GM12878 (cell line): ENCODE results near the gene AP3D1. TPM values are rescaled to one million over a fixed set of nuclear protein-coding genes. Genes with fewer than 3 reads are reported as not detected.

Experiments
- ATAC-seq: fragments of 200-7000 bp; cut with Tn5 transposase; 3 replicates; pipeline ENCODE4 v1.9.1; 2020; ENCODE audit warnings: mild to moderate bottlenecking, moderate library complexity
- BruUV-seq: library from RNA; stranded (reverse); fragments of 400-500 nt; replicated peaks from 2 replicates; lab custom pipeline; 2021; lab: Mats Ljungman, UMichigan
- CTCF ChIA-PET: fragments of 300-600 bp; sonication (Branson Sonifier 250); formaldehyde crosslinking; extraction: SDS; loops from one replicate; lab custom pipeline; 2021; ENCODE audit warnings: inconsistent platforms; lab: Yijun Ruan, JAX
- POLR2A ChIA-PET: fragments of 350-600 bp; formaldehyde crosslinking; extraction: SDS; loops from one replicate; lab custom pipeline; 2021; ENCODE audit warnings: inconsistent platforms; lab: Charles Lee
- RAD21 ChIA-PET: fragments of 300-600 bp; sonication (Branson Sonifier 250); formaldehyde crosslinking; loops from one replicate; lab custom pipeline; 2023; ENCODE audit warnings: antibody characterized with exemption; ENCODE audit not compliant: unreplicated experiment; lab: Charles Lee
- SMC1A ChIA-PET: fragments of 300-600 bp; sonication (Branson Sonifier 250); formaldehyde crosslinking; loops from one replicate; lab custom pipeline; 2023; ENCODE audit not compliant: unreplicated experiment, uncharacterized antibody; lab: Charles Lee
- DNase-seq: peaks from one replicate; pipeline ENCODE4 v3.0.0-alpha.2; 2011; ENCODE audit warnings: low read depth, low spot score
- FAIRE-seq: peaks from 3 replicates; lab custom pipeline; 2011; peaks lifted over from hg19 to GRCh38; lab: Jason Lieb, UNC
- H2AFZ ChIP-seq: 2 replicates; pipeline ENCODE4 v1.6.0; 2011; ENCODE audit warnings: low read depth, low read length, control low read depth; ENCODE audit not compliant: control insufficient read depth
- H3K27ac ChIP-seq: 2 replicates; pipeline ENCODE4 v1.5.1; 2011; ENCODE audit warnings: control low read depth; ENCODE audit not compliant: control insufficient read depth, insufficient read depth
- H3K27me3 ChIP-seq, 2 experiments: replicated peaks in 1 of 2; 2 replicates each; pipeline versions ENCODE4 v1.6.0 to v1.6.1; 2011; ENCODE audit warnings: low read length in 1 of 2; ENCODE audit not compliant: control insufficient read depth in 2 of 2, insufficient read depth in 2 of 2
- H3K36me3 ChIP-seq, 2 experiments: 2 replicates each; pipeline ENCODE4 v1.5.1; 2011; ENCODE audit warnings: low read length in 1 of 2; ENCODE audit not compliant: control insufficient read depth in 2 of 2, insufficient read depth in 2 of 2
- H3K4me1 ChIP-seq: 2 replicates; pipeline ENCODE4 v1.6.1; 2011; ENCODE audit warnings: mild to moderate bottlenecking, low read length, moderate library complexity, mixed read lengths; ENCODE audit not compliant: control insufficient read depth, insufficient read depth
- H3K4me2 ChIP-seq: 2 replicates; pipeline ENCODE4 v1.6.0; 2011; ENCODE audit warnings: control low read depth; ENCODE audit not compliant: control insufficient read depth, insufficient read depth
- H3K4me3 ChIP-seq: fragments of 200-600 bp; sonication (generic); 2 replicates; pipeline ENCODE4 v1.5.1; 2016
- H3K79me2 ChIP-seq: 2 replicates; pipeline ENCODE4 v1.6.0; 2011; ENCODE audit warnings: low read length; ENCODE audit not compliant: control insufficient read depth, insufficient read depth
- H3K9ac ChIP-seq: 2 replicates; pipeline ENCODE4 v1.8.0; 2011; ENCODE audit warnings: low read length, control low read depth, mixed read lengths; ENCODE audit not compliant: control insufficient read depth, insufficient read depth
- H3K9me3 ChIP-seq: replicated peaks from 3 replicates; pipeline ENCODE4 v1.5.1; 2011; ENCODE audit warnings: mild to moderate bottlenecking, low read length; ENCODE audit not compliant: control insufficient read depth, insufficient read depth
- H4K20me1 ChIP-seq: 2 replicates; pipeline ENCODE4 v1.6.0; 2011; ENCODE audit not compliant: control insufficient read depth, insufficient read depth
- ATF7 ChIP-seq: fragments of 450-650 bp; IDR thresholded peaks from 2 replicates; pipeline ENCODE4 v1.6.1; 2016; ENCODE audit warnings: low read depth, mild to moderate bottlenecking
- BRCA1 ChIP-seq: IDR thresholded peaks from 2 replicates; pipeline ENCODE4 v1.6.1; 2011; ENCODE audit warnings: low read depth, low read length, improper control_type of control experiment
- E2F8 ChIP-seq: fragments of 450-650 bp; IDR thresholded peaks from 2 replicates; pipeline ENCODE4 v1.6.1; 2018; ENCODE audit warnings: mild to moderate bottlenecking, low read depth, moderate library complexity; ENCODE audit not compliant: partially characterized antibody
- LARP7 ChIP-seq: fragments of 450-650 bp; IDR thresholded peaks from 2 replicates; pipeline ENCODE4 v1.6.1; 2017; ENCODE audit warnings: mild to moderate bottlenecking
- PKNOX1 ChIP-seq: fragments of 450-650 bp; IDR thresholded peaks from 2 replicates; pipeline ENCODE4 v1.6.1; 2016; ENCODE audit warnings: mild to moderate bottlenecking
- PRDM15 ChIP-seq: fragments of 450-650 bp; formaldehyde crosslinking; IDR thresholded peaks from 2 replicates; pipeline ENCODE4 v1.4.0; 2020; ENCODE audit warnings: mild to moderate bottlenecking, moderate library complexity
- USF2 ChIP-seq: IDR thresholded peaks from 2 replicates; pipeline ENCODE4 v1.6.1; 2011; ENCODE audit warnings: low read depth, low read length, improper control_type of control experiment, borderline replicate concordance
- ZBTB11 ChIP-seq: fragments of 450-650 bp; formaldehyde crosslinking; IDR thresholded peaks from 2 replicates; pipeline ENCODE4 v1.5.0; 2022; ENCODE audit warnings: mild to moderate bottlenecking, missing genetic modification characterization
- ZNF207 ChIP-seq: fragments of 450-650 bp; IDR thresholded peaks from 2 replicates; pipeline ENCODE4 v1.6.1; 2014; ENCODE audit warnings: antibody characterized with exemption, mild to moderate bottlenecking, borderline replicate concordance
- WGBS: methylation state at CpG from one replicate; pipeline ENCODE4 v1.1.6; 2016; ENCODE audit warnings: low lambda C conversion rate; ENCODE audit not compliant: insufficient replicate concordance, insufficient coverage; ENCODE audit errors: missing lambda C conversion rate; 5-methylcytosine and 5-hydroxymethylcytosine counted together
- in situ Hi-C: fragments of 300-500 bp; cut with MboI; formaldehyde crosslinking; loops from 9 replicates; pipeline ENCODE4 v1.14.3; 2018; ENCODE audit warnings: mixed read lengths
- intact Hi-C: fragments of 100-400 bp; cut with micrococcal nuclease; formaldehyde crosslinking; loops from one replicate; pipeline ENCODE4 v1.14.2; 2022; ENCODE audit not compliant: unreplicated experiment
- polyA plus RNA-seq, 11 experiments: library from polyadenylated mRNA; depleted of rRNA in 4 of 11; unstranded in 6 of 11; stranded (reverse) in 5 of 11; fragments of >200 nt; fragmentation: Nextera tagmentation in 4 of 11; fragmentation: Illumina TruSeq in 1 of 11; extraction: Ambion mirVana in 4 of 11; extraction: Trizol in 1 of 11; gene quantifications; 1 replicate in 1 of 11; 2 replicates in 10 of 11; pipeline versions ENCODE4 v1.2.1 to v1.2.3, GENCODE V29; 2011 to 2016; ENCODE audit warnings: inconsistent platforms in 2 of 11, missing spikeins in 2 of 11, low read depth in 1 of 11
- total RNA-seq, 4 experiments: library from RNA; depleted of rRNA in 3 of 4; stranded (reverse); fragments of >200 nt in 3 of 4; fragmentation: Illumina TruSeq in 1 of 4; extraction: Trizol in 1 of 4; gene quantifications; 2 replicates each; pipeline versions ENCODE4 v1.2.1 to v1.2.3, GENCODE V29; 2013 to 2021

Gene AP3D1
- total and polyA plus RNA-seq, 10 of the 15 experiments (the other 5 are each of a cell fraction or from before 2014, with no cell fraction given): 1.5 to 108 (median 59.1) TPM

GRCh38 chr19:2180881-2181632 lies 29.7 kb upstream of the AP3D1 start:
- no peak overlapping the region for H2AFZ ChIP-seq
- no peaks in the 10 kb centered on the region for H3K27me3 ChIP-seq
- H4K20me1 ChIP-seq: no peaks in the 10 kb centered on the region; the same call in 1 of the 2 replicates
- no peak overlapping the region for H3K4me2 ChIP-seq
- BruUV-seq: no TSS peak
- no peak overlapping the region for H3K4me3 ChIP-seq
- no peak overlapping the region for H3K9ac ChIP-seq
- ChIA-PET CTCF (interaction anchor here (8.6 kb wide), 1 partner anchor 11 kb away, joined by 64 read pairs; no protein-coding TSS in a partner anchor), POLR2A (interaction anchor here (1.1 to 6.1 kb wide), 3 partner anchors 10 to 213 kb away, joined by 3 to 53 read pairs (median 6); no protein-coding TSS in a partner anchor), SMC1A (interaction anchor here (1.3 to 4.0 kb wide), 3 partner anchors 12 to 57 kb away, joined by 3 to 41 read pairs (median 9); no protein-coding TSS in a partner anchor), RAD21 (interaction anchor here (0.8 to 3.8 kb wide), 3 partner anchors 8 to 213 kb away, joined by 4 to 46 read pairs (median 17); no protein-coding TSS in a partner anchor)
- peaks cover 9 to 49% of the 10 kb centered on the region in 2 experiments; a peak in 3 of 4 replicates for H3K36me3 ChIP-seq
- intact Hi-C loops: no loop called here
- H3K9me3 ChIP-seq: no peaks in the 10 kb centered on the region; the same call in 2 of the 3 replicates
- DNase-seq (no peak), FAIRE-seq (no peak), ATAC-seq (no peak)
- H3K4me1 ChIP-seq: peaks cover 19% of the 10 kb centered on the region
- peaks cover 69% of the 10 kb centered on the region for H3K79me2 ChIP-seq
- H3K27ac ChIP-seq: no peak overlapping the region
- in situ Hi-C loops: no loop called here
- 89% methylated on average over 22 of the region's 22 CpGs for whole genome bisulfite sequencing
- TF ChIP-seq ZBTB11: no peak
- no peak for TF ChIP-seq E2F8
- TF ChIP-seq ZNF207: no peak
- no peak for TF ChIP-seq PRDM15 (CRISPR knock-in tag)
- no peak for TF ChIP-seq LARP7
- TF ChIP-seq PKNOX1: no peak
- TF ChIP-seq USF2: no peak
- no peak for TF ChIP-seq ATF7
- TF ChIP-seq BRCA1: no peak
